HepG2 (cell line): ENCODE measurements around the gene LRRC74A. TPM values are rescaled to one million over a fixed set of nuclear protein-coding genes. Genes with fewer than 3 reads are reported as not detected.

Experiments used
- ATAC-seq: fragments of 200-7000 bp; cut with Tn5 transposase; 3 replicates; pipeline ENCODE4 v1.9.1; 2020; ENCODE audit warnings: mild to moderate bottlenecking, moderate library complexity
- BruUV-seq: library from RNA; stranded (reverse); fragments of 400-500 nt; replicated peaks from 2 replicates; lab custom pipeline; 2021; lab: Mats Ljungman, UMichigan
- CTCF ChIA-PET: fragments of 300-600 bp; formaldehyde crosslinking; extraction: SDS; loops from one replicate; lab custom pipeline; 2021; ENCODE audit warnings: low total read pairs, inconsistent platforms, low intra/inter-chr PET ratio; lab: Yijun Ruan, JAX
- POLR2A ChIA-PET: fragments of 350-600 bp; sonication (Branson Sonifier 250); formaldehyde crosslinking; loops from one replicate; lab custom pipeline; 2020; ENCODE audit warnings: antibody characterized with exemption, inconsistent platforms; lab: Yijun Ruan, JAX
- DNase-seq: peaks from one replicate; pipeline ENCODE4 v3.0.0-alpha.2; 2015; ENCODE audit warnings: low spot score
- FAIRE-seq: peaks from 3 replicates; lab custom pipeline; 2011; peaks lifted over from hg19 to GRCh38; lab: Jason Lieb, UNC
- H2AFZ ChIP-seq: one replicate; pipeline ENCODE4 v1.6.1; 2011; ENCODE audit warnings: low read length, inconsistent platforms
- H3K27ac ChIP-seq: fragments of 300-600 bp; 3 replicates; pipeline ENCODE4 v1.8.0; 2011; ENCODE audit warnings: mixed run types, mild to moderate bottlenecking, mixed read lengths, low read length, inconsistent platforms; ENCODE audit not compliant: insufficient read depth; ENCODE audit errors: extremely low read length
- H3K27me3 ChIP-seq, 2 experiments: fragments of 200-600 bp in 1 of 2; 2 replicates in 1 of 2; 3 replicates in 1 of 2; pipeline versions ENCODE4 v1.6.0 to v1.8.0; 2011; ENCODE audit warnings: low read length in 2 of 2, mild to moderate bottlenecking in 2 of 2, moderate library complexity in 2 of 2, inconsistent platforms in 1 of 2; ENCODE audit not compliant: insufficient read depth in 2 of 2, control insufficient read depth in 1 of 2
- H3K36me3 ChIP-seq, 2 experiments: fragments of 200-600 bp in 1 of 2; replicated peaks in 1 of 2; 2 replicates in 1 of 2; 3 replicates in 1 of 2; pipeline versions ENCODE4 v1.5.1 to v1.8.0; 2011; ENCODE audit warnings: low read length in 2 of 2, inconsistent platforms in 1 of 2; ENCODE audit not compliant: insufficient read depth in 2 of 2, control insufficient read depth in 1 of 2
- H3K4me1 ChIP-seq: 2 replicates; pipeline ENCODE4 v1.5.1; 2012; ENCODE audit warnings: low read length, inconsistent platforms; ENCODE audit not compliant: insufficient read depth
- H3K4me2 ChIP-seq: 2 replicates; pipeline ENCODE4 v1.6.0; 2011; ENCODE audit warnings: low read depth, low read length, inconsistent platforms
- H3K4me3 ChIP-seq, 3 experiments: fragments of 200-600 bp in 1 of 3; sonication (generic), shearing (Covaris generic) in 1 of 3; replicated peaks in 1 of 3; 2 replicates each; pipeline ENCODE4 v1.5.1; 2011 to 2016; ENCODE audit warnings: low read length in 3 of 3, inconsistent platforms in 2 of 3, low read depth in 2 of 3, mild to moderate bottlenecking in 2 of 3, control low read depth in 1 of 3, mixed read lengths in 1 of 3; ENCODE audit not compliant: insufficient read depth in 1 of 3
- H3K79me2 ChIP-seq: one replicate; pipeline ENCODE4 v1.6.1; 2011; ENCODE audit warnings: low read length, inconsistent platforms; ENCODE audit not compliant: insufficient read depth
- H3K9ac ChIP-seq: 2 replicates; pipeline ENCODE4 v1.6.0; 2011; ENCODE audit warnings: mild to moderate bottlenecking, low read depth, low read length, inconsistent platforms; ENCODE audit not compliant: insufficient read depth
- H3K9me3 ChIP-seq: 2 replicates; pipeline ENCODE4 v1.5.1; 2012; ENCODE audit warnings: mild to moderate bottlenecking, low read length
- H4K20me1 ChIP-seq: 2 replicates; pipeline ENCODE4 v1.6.0; 2011; ENCODE audit warnings: inconsistent platforms, mild to moderate bottlenecking, low read length, moderate library complexity; ENCODE audit not compliant: insufficient read depth
- CREBL2 ChIP-seq: sonication (generic); formaldehyde crosslinking; IDR thresholded peaks from 2 replicates; pipeline ENCODE4 v1.8.1; 2023; ENCODE audit warnings: missing genetic modification reagents, mild to moderate bottlenecking, borderline replicate concordance
- ESRRA ChIP-seq: sonication (generic); formaldehyde crosslinking; IDR thresholded peaks from 2 replicates; pipeline ENCODE4 v1.5.1; 2020; ENCODE audit warnings: mild to moderate bottlenecking, low read depth, missing genetic modification reagents
- FOXJ3 ChIP-seq: sonication (generic); formaldehyde crosslinking; IDR thresholded peaks from 2 replicates; pipeline ENCODE4 v1.4.0; 2020; ENCODE audit warnings: missing genetic modification reagents, mild to moderate bottlenecking, borderline replicate concordance
- FUBP1 ChIP-seq: sonication (generic); formaldehyde crosslinking; IDR thresholded peaks from 2 replicates; pipeline ENCODE4 v1.5.1; 2020; ENCODE audit warnings: missing genetic modification reagents, mild to moderate bottlenecking, borderline replicate concordance
- IRX3 ChIP-seq: sonication (generic); formaldehyde crosslinking; IDR thresholded peaks from 2 replicates; pipeline ENCODE4 v1.8.1; 2023; ENCODE audit warnings: mild to moderate bottlenecking, low read depth, missing genetic modification reagents, borderline replicate concordance
- MBNL3 ChIP-seq: fragments of 250-450 bp; sonication (Bioruptor Pico); conservative IDR thresholded peaks from 2 replicates; pipeline ENCODE4 v1.8.0; 2022; ENCODE audit warnings: mild to moderate bottlenecking, inconsistent platforms
- SCMH1 ChIP-seq: sonication (generic); formaldehyde crosslinking; IDR thresholded peaks from 2 replicates; pipeline ENCODE4 v1.9.0; 2021; ENCODE audit warnings: missing genetic modification reagents, mild to moderate bottlenecking, borderline replicate concordance
- SMARCE1 ChIP-seq: fragments of 450-650 bp; IDR thresholded peaks from 2 replicates; pipeline ENCODE4 v1.6.1; 2017; ENCODE audit warnings: borderline replicate concordance
- SMC3 ChIP-seq: IDR thresholded peaks from 2 replicates; pipeline ENCODE4 v1.6.1; 2011; ENCODE audit warnings: low read length, improper control_type of control experiment
- ZNF224 ChIP-seq: sonication (generic); formaldehyde crosslinking; IDR thresholded peaks from 2 replicates; pipeline ENCODE4 v1.5.0; 2020; ENCODE audit warnings: mild to moderate bottlenecking, missing genetic modification reagents
- ZNF343 ChIP-seq: sonication (generic); formaldehyde crosslinking; IDR thresholded peaks from 2 replicates; pipeline ENCODE4 v1.4.0; 2020; ENCODE audit warnings: mild to moderate bottlenecking, missing genetic modification reagents
- WGBS: methylation state at CpG from one replicate; pipeline ENCODE4 v1.1.6; 2017; ENCODE audit warnings: low lambda C conversion rate; 5-methylcytosine and 5-hydroxymethylcytosine counted together
- in situ Hi-C: cut with HindIII; loops from 2 replicates; pipeline ENCODE4 v1.10.0; 2017; ENCODE audit warnings: low pct_unique_long_range_greater_than_20kb; ENCODE audit not compliant: extremely low pct_ligation_motif_present
- intact Hi-C: fragments of 100-400 bp; cut with micrococcal nuclease; formaldehyde crosslinking; loops from one replicate; pipeline ENCODE4 v1.10.0; 2022; ENCODE audit not compliant: unreplicated experiment
- polyA plus RNA-seq, 8 experiments: library from polyadenylated mRNA; depleted of rRNA in 3 of 8; stranded (reverse) in 7 of 8; unstranded in 1 of 8; fragments of >200 nt; fragmentation: Illumina TruSeq in 4 of 8; extraction: Trizol in 4 of 8; gene quantifications; 2 replicates each; pipeline versions ENCODE4 v1.2.1 to v1.2.3, GENCODE V29; 2011 to 2016; ENCODE audit warnings: low read depth in 4 of 8, missing spikeins in 1 of 8, mixed read lengths in 1 of 8; ENCODE audit not compliant: insufficient read depth in 1 of 8
- total RNA-seq, 5 experiments: library from RNA; depleted of rRNA; stranded (reverse); fragments of >200 nt; fragmentation: Illumina TruSeq; extraction: Trizol; gene quantifications; 2 replicates each; pipeline ENCODE4 v1.2.3, GENCODE V29; 2016; ENCODE audit warnings: low read depth in 1 of 5

Gene LRRC74A
- total and polyA plus RNA-seq, 2 of the 13 experiments (the other 11 are each of a cell fraction or from before 2014, with no cell fraction given): not detected

- Histone ChIP-seq H3K36me3 (peaks cover 5 to 25% of the 10 kb centered on the region in 2 experiments; a peak in 4 of 5 replicates), H3K27ac (no peak overlapping the region), H4K20me1 (no peaks in the 10 kb centered on the region), H3K27me3 (no peaks in the 10 kb centered on the region), H3K9ac (no peak overlapping the region), H3K4me1 (no peaks in the 10 kb centered on the region), H3K79me2 (no peaks in the 10 kb centered on the region), H3K4me3 (no peak overlapping the region), H3K9me3 (no peaks in the 10 kb centered on the region), H2AFZ (no peak overlapping the region), H3K4me2 (no peak overlapping the region)
- TF ChIP-seq FOXJ3 (CRISPR knock-in tag): no peak
- POLR2A ChIA-PET: no interaction called here
- CTCF ChIA-PET: no interaction called here
- 91% methylated on average over 5 of the region's 5 CpGs for WGBS
- intact Hi-C loops: no loop called here
- BruUV-seq: no TSS peak
- ATAC-seq (no peak), DNase-seq (no peak), FAIRE-seq (no peak)
- in situ Hi-C loops: no loop called here
Observed at GRCh38 chr14:76793956-76794355, 32.3 kb upstream of the LRRC74A start.

- H4K20me1 ChIP-seq: no peaks in the 10 kb centered on the region
- no peaks in the 10 kb centered on the region for H3K9me3 ChIP-seq
- CTCF ChIA-PET: no interaction called here
- H3K27me3 ChIP-seq: no peaks in the 10 kb centered on the region
- in situ Hi-C loops: no loop called here
- 93% methylated on average over 3 of the region's 12 CpGs for WGBS
- intact Hi-C loops: no loop called here
- POLR2A ChIA-PET: interaction anchor here (0.5 to 1.0 kb wide), 3 partner anchors 9 to 1504 kb away, joined by 3 to 5 read pairs (median 3); no protein-coding TSS in a partner anchor
- no peak for DNase-seq
- H3K4me3 ChIP-seq: no peak overlapping the region
- H3K79me2 ChIP-seq: peaks cover under 1% of the 10 kb centered on the region
- no peak for TF ChIP-seq SMC3
- TF ChIP-seq ZNF343 (CRISPR knock-in tag): no peak
- no peak for TF ChIP-seq FUBP1 (CRISPR knock-in tag)
- no peak for TF ChIP-seq SMARCE1
- no peak for TF ChIP-seq ZNF224 (CRISPR knock-in tag)
- no peak for TF ChIP-seq SCMH1 (CRISPR knock-in tag)
- no peak for TF ChIP-seq ESRRA (CRISPR knock-in tag)
- TF ChIP-seq IRX3 (CRISPR knock-in tag): no peak
- TF ChIP-seq MBNL3 (CRISPR knock-in tag): no peak
- no peak for TF ChIP-seq CREBL2
- TF ChIP-seq, all 625 proteins: peak for 0
- FAIRE-seq: no peak
- Histone ChIP-seq H3K4me2 (no peak overlapping the region), H3K9ac (no peak overlapping the region), H3K4me1 (peaks cover 12% of the 10 kb centered on the region), H2AFZ (no peak overlapping the region), H3K36me3 (peaks cover 8 to 61% of the 10 kb centered on the region in 2 experiments; a peak in 4 of 5 replicates), H3K27ac (no peak overlapping the region)
- no peak for ATAC-seq
- no TSS peak for BruUV-seq
Observed at GRCh38 chr14:76806446-76806845, 19.8 kb upstream of the LRRC74A start.
